Measurements from ENCODE around the gene HOXA10. TPM values are rescaled to one million over a fixed set of nuclear protein-coding genes. Genes with fewer than 3 reads are reported as not detected.

HOXA10 gene
- total RNA-seq, 1 experiment from 2014 or later: 23.0 TPM

DNA sequence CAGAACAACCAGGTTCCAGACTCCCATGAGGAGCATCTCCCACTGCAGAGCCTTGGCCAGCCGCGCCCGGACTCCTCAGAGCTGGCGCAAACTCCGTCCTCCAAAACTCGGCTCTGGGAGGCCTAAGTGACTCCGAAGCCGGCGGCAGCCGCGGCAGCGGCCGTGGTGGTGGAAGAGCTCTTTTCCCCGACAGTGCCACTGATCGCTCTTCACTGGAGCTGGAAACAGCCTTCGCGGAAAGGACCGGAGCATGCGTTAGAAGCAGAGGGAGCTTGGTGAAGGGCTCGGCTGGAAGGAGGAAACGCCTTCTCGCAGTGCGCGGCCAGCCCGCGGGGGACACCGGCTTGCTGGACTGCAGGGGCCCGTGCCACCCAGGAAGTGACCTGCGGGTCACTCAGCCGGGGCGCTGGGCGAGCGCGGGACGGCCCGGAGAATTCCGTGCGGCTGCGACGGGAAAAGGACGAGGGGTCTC is 30.8 kb upstream of the HOXA10 start:
- DNase-seq (ENCODE audit: low spot score): no peak
- in situ Hi-C loops (cut with HindIII; ENCODE audit: low sequenced_read_pairs): no loop called here

DNA sequence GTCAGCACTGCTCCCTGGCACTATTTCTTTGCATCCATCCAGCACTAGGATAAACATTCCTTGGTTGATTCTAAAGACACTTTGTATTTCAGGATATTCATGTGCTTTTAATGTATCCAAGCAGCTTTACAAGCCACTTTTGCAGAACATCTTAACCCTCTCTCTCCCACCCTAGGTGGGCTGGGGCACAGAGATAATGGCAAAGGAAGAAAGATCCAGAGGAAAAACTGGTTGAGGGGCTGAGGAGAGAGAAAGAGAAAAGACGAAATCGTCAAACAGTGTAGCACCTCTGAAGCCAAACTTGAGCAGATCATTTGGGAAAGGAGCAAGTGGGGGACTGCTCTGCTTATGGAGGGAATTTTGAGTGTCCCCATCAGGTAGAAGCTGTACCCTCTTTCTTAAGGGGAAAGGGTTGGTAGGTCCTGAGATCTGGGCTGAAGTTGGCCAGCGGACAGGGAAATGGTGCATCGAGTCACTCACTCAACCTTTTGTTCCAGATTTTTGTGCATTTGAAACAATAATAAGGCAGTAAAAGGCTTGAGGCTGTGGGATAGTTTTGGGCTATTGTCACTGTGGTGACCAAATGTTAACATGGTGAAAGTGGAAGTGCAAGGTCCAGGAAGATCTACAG is 30.0 kb upstream of the HOXA10 start:
- DNase-seq (ENCODE audit: low spot score): no peak
- in situ Hi-C loops (cut with HindIII; ENCODE audit: low sequenced_read_pairs): no loop called here

DNA sequence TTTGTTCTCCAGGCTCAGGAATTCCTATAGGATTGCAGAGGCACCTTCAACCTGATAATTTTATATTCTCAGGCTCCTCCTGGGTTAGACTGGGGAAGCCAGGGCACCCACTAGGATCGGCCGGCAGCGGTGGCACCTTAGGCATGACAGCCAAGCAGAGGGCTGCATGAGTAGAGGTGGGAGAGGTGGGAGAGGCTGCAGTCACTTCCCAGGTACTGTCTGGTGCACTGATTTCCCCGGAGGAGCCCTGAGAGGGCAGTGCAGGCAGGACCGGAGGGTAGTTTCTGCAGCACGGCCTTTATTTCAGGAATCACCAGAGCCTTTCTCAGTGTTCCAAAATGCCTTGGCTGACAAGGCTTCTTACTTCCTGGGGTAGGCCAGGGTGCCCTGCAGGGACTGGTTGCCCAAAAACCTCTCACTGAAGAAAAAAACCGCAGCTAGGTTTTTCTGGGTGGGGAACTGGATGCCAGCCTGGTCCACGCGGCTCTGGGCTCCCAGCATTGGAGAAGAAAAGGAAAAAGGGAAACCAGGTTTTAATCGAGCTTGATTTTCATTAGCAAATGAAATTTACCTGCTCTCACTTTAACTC is 29.3 kb upstream of the HOXA10 start:
- DNase-seq (ENCODE audit: low spot score): no peak
- in situ Hi-C loops (cut with HindIII; ENCODE audit: low sequenced_read_pairs): no loop called here

DNA sequence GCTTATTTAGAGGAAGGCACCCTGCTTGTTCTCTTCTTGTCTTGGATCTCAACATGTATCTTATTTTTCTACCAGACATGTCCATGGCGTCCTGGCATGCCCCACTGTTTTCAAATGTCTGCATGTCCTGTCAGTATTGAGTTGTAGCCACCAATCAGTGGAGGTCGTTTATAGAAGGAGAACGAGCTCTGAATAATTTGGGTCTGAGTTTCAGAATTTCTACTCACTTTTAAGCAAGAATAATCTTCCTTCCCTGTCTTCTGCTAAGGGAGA is 28.7 kb upstream of the HOXA10 start:
- DNase-seq (ENCODE audit: low spot score): no peak
- in situ Hi-C loops (cut with HindIII; ENCODE audit: low sequenced_read_pairs): no loop called here

DNA sequence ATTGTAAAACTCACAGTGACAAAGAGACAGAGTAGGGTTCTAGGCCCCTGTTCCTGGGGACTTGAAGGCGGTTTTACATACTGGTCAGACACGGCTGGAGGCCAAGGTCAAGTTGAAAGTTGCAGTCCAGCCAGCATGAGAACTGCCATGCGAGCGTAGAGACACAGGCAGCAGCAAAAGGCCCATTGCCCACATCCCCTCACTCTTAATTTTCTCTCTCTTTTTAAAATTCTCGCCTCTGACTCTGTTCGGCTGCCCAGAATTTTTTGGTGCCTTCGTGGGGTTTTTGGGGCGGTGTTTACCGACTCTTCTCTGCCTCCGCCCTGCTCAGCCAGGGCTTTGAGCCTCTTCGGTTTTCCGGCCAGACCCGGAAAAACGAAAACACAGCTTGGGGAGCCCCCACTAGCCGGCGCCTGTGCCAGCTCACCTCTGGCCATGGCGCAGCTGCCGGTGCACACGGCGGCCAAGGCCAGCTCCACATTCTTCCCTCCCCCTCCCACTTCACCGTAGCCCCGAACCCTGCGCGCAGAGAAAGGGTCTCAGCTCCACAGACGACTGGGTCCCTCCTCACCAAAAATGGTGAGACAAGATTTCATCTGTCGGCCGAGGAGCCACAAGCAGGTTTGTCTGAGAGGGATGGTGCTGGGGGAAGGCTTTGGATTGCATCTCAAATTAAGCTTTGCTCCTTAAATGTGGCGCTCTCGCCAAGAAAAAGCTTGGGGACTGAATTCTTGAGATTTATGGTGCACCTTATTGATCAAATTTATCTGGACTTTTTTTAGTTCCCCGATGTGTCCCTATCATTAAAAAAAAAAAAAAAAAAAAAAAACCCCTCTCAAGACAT is 28.1 kb upstream of the HOXA10 start:
- in situ Hi-C loops (cut with HindIII; ENCODE audit: low sequenced_read_pairs): no loop called here
- DNase-seq (ENCODE audit: low spot score): no peak

DNA sequence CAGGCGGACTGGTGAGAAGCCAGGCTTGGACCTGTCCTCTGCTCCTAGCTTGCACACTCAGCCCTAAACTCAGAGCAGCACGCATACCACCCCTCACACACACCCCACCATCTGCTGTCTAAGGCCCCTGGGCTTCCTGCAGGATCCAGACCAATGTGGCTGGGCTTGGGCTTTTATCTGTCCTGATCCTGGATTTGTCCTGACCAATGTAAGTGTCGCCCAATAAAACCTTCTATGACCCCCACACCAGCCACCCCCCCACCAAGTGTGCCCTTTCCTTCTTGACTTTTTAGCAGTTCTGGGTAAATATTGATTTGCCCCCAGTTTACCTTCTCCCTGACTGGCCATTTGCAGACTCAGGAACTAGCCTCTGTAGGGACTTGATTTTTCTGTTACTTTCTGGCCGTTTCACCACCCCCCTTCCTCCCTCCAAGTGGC is 27.5 kb upstream of the HOXA10 start:
- DNase-seq (ENCODE audit: low spot score): no peak
- in situ Hi-C loops (cut with HindIII; ENCODE audit: low sequenced_read_pairs): no loop called here

DNA sequence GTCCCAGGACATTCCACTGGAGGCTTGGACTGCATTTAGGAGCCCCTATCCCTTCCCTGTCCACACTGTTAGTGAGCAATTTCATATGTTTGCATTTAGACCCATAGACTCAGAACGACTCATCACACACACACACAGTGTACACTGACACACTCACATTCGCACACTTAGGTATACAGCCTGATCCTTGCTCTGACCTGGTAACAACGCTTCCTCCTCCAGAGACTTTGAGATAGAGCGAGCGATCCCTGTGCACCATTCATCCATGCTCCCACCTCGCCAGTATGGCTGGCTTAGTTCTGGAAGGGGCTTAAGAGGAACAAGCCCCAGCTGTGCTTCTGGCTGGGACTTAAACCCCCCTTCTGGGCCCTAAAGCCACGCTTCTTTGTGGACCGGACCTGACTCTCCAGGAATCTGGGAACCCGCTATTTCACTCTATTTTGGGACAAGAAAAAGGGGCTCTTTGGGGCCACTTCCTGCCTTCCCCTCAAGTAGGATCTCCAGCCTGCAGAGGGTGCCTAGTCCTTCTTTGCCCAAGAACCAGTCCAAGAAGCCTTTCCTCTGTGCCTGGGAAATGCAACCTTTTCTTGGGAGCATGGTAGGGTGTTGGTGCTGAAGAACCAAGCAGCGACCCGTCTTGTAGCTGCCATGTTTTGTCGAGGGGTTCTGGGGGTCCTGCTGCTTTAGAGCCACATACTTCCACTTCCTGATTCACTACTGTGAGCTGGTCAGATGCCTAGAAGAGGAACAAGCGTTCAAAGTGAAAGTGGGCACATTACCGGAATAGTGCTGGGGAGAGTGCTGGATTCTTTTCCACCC is 26.9 kb upstream of the HOXA10 start:
- no peak for DNase-seq (ENCODE audit: low spot score)
- in situ Hi-C loops (cut with HindIII; ENCODE audit: low sequenced_read_pairs): no loop called here

DNA sequence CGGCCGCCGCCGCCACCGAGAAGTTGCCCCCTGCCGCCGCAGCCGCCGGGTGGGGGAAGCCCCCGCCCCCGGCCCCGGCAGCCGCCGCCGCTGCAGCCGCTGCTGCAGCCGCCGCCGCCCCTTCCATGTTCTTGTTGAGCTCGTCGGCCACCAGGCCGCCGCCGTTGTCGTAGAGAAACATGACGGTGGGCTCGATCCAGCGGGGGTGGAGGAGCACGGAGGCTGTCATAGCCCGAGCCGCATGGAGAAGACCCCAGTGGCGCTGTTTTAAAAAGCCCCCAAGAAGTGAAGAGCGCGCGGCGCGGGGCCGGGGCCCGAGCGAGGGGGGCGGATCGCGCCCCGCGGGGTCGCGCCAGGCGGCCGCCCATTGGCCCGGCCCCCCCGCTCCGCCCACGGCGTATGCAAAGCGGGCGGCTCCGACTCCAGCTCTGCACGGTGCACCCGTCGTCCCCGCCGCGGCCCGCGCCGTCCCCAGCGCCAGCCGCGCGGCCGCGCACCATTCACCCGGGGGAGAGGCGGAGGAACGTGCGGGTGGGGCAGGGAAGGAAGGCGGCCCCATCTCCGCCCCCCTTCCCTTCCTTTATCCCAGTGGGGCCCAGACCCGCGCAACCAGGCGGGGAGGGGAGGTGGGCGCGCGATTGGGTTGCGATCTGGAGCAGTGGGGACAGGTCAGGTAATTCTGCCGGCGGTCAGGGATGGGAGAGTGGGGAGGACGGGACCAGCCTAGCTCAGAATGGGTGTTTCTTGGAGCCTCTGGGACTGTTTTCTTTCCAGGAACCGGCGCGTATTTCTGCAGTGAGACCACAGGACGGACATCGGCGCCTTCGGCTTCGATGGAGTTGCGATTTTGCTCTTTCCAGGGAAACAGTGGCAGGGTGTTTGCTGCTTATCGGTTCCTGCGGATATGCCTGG is 26.0 kb upstream of the HOXA10 start, which contains the start of gene HOXA13:
HOXA13 (minus strand) TSS at position 243 of the 912 bp plus-strand sequence; CDS start at position 229, 14 bp downstream.
- in situ Hi-C loops (cut with HindIII; ENCODE audit: low sequenced_read_pairs): no loop called here
- no peak for DNase-seq (ENCODE audit: low spot score)

DNA sequence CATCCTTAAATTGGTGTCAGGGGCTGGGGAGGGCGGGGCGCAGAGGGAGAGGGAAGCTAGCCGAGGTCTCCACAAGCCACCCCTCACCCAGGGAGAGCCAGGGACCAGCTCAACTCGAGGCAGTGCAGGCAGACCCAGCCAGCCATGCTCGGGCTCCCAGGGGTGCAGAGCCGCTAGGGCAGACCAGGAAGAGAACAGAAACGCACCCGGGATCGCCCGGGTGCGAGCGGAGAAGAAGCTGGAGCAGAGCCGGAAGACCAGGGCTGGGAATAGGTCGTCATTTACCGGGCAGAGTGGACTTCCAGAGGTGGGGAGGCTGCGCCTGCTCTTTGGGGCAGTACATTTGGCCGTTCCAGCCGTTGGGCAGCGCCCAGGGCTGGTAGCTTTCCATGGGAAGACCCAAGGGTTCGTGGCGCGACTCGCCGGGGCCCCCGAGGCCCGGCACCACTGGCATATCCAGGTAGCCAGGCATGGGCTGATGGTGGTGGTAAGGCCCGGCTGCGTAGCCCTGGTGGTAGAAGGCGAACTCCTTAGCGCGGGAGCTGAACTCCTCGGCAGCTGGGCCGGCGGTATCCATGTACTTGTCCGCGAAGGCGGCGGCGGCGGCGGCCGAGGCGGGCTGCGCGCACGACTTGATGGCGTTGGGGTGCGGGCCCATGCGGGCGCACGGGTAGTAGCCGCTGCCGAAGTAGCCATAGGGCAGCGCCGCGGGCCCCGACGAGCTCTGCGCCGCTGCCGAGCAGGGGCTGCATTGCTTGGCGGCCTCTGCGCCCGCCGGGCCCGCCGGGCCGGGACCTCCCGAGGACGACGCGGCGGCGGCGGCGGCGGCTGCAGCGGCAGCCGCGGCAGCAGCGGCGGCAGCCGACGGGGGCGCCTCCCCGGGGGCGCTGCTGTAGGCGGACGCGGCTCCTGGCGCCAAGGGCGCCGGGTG is 25.0 kb upstream of the HOXA10 start:
- in situ Hi-C loops (cut with HindIII; ENCODE audit: low sequenced_read_pairs): no loop called here
- DNase-seq (ENCODE audit: low spot score): no peak

DNA sequence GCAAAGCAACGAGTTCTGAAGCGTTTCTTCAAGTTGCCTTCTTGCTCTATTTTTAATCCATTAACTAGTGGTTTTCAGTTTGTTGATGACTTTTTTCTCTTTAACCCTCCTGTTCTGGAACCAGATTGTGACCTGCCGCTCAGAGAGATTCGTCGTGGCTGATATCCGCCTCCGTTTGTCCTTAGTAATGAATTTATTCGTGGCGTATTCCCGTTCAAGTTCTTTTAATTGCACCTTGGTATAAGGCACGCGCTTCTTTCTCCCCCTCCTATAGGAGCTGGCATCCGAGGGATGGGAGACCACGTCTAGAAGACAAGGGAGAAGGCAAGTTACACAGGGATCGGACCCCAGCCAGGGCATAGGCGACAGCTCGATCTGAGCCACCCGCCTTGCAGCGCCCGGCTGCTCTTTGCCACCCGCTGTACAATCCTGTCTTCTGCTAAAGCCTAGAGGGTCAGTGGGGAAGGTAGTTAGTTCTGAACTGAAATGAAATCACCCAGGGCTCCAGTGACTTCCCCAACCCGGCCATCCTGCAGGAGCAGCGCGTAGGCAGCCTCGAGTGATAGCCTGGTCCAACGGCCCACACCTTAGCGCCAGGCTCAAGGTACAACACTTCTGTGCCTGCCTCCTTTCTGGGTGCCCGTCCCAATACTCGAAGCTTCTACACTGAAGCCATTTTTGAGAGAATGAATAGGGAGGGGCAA is 24.2 kb upstream of the HOXA10 start:
- in situ Hi-C loops (cut with HindIII; ENCODE audit: low sequenced_read_pairs): no loop called here
- no peak for DNase-seq (ENCODE audit: low spot score)

DNA sequence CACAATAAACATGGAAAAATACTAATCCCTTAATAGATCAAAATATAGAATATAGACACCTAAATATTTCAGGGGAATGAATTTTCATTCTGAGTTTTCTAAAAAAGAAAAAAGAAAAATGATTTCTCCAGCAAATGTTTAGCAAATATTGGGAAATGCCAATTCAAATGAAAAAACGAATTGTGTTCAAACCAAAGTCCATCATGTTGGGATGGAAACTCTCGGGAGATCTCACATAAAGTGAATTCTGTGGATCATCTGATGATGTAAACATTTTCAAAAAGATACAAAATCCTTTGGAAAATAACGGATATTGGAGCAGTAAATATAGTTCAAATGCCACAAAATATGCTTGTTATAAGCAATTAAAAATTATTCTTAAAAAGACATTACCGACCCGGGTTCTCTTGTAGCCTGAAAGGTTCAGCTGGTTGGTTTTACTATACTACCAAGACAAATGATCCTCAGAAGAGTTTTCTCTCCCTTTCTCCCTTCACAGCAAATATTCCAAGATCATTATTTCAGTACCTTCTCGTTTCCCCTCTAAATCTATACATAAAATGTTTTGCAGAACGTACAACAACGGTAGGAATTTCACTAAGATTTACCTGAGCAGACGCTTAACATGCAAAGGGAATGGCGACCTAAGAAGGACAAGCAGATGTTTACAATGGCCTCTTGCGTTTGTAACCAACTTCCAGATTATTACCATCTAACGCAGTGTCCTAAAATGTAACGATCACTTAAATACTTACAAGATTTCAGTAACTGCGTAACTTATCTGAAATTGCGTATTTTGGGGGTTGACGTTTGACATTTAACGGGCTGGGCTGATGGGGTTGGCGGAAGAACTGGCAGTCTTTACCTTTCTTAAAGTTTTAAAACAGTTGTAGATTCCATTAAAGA is 23.3 kb upstream of the HOXA10 start:
- in situ Hi-C loops (cut with HindIII; ENCODE audit: low sequenced_read_pairs): no loop called here
- DNase-seq (ENCODE audit: low spot score): no peak

DNA sequence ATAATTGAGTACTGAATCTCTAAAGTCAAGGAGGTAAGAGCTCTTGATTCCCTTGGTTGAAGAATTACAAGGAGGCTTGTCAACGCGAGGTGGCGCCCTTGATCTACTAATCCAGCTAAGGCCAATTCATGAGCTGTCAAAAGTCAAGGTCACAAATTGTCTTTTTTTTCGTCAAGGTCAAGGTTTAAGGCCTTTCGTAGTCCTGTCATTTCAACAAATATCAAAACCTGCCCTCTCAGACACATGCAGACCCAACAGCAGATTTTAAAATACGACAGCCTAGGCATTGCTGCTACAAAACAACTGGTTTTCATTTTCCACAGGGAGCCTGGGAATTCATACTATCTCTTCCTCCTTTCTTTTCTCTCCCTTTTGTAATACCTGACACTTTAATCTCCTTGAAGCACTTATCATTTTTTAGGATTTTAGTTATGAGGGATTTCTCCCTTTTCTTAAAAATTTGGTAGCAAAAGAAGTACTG is 22.2 kb upstream of the HOXA10 start:
- in situ Hi-C loops (cut with HindIII; ENCODE audit: low sequenced_read_pairs): no loop called here
- peak; percentile 62 for DNase-seq (ENCODE audit: low spot score)

DNA sequence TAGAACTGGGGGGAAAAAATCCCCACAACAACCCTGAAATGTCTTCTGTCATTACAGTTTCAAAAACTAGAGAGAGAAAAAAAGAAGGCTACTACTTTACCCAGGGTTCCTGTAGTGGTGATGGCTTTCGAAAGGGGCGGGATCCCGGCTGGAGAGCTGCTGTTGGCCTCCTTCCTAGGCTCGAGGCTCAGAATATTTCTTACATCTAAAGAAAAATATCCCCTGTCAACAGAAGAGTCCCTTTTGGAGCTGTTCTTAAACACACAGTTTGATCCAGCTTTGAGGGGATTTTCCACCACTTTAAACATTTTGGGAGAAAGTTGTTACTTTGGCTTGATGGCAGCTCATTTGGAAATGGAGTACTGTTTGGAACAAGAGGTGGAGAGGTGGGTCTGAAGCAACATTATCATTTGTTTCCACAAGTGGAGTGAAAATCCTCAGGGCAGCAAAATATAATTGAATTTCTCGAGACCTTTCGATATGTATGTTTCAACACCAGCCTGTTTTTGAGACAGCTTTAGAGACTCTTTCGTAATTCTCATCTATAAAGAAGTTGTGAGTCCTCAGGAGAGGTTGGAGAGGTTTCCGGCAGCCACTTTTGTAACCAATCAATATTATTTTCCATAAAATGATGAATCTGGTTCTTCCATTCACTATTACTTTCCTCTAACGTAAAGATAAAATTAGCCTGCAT is 20.7 kb upstream of the HOXA10 start:
- no peak for DNase-seq (ENCODE audit: low spot score)
- in situ Hi-C loops (cut with HindIII; ENCODE audit: low sequenced_read_pairs): no loop called here

DNA sequence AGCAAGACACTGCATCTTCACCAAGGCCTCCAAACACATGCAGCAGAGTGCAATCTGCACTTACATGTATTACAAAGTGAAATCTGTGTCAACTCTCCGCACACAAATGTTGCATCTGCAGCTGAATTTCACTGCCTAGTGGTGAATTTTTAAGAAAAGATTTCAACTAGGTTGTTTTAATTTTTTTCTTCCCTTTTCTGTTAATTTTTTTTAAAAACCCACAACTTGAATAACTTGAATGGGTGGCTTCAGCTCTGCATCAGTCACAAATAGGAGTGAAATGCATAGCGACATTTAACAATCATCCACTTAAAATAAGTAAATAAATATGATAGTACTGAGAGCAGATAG is 19.9 kb upstream of the HOXA10 start:
- no peak for DNase-seq (ENCODE audit: low spot score)
- in situ Hi-C loops (cut with HindIII; ENCODE audit: low sequenced_read_pairs): no loop called here

DNA sequence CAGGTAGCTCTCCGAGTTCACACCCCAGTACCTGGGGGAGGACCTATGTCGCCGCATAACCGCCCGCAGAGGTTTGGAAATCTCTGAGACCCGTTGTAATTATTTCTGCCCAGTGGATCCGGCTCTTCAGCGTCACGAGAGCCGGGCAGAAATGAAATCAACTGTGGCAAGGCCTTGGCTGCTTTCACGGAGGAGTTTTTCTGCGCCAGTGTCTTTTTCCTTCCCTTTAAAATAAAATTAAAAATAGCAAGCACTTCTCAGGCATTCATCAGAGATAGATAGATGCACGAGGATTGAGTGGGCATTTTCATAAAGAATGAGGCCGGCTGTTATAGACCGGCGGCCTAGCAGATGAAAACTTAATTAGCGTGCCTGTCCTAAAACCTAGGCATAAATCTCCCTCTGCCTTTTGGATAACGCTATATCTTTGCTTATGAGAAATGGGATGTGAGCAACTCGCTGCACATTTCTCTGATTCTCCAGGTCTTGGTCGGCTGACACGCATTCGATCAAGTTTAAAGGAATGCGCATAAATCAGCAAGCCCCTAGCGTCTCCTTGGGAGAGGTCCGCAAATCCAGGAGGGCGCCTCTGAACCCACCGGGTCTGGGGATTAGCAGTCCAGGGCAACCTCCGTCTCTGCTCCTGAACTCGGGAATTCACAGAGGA is 19.3 kb upstream of the HOXA10 start:
- DNase-seq (ENCODE audit: low spot score): no peak
- in situ Hi-C loops (cut with HindIII; ENCODE audit: low sequenced_read_pairs): no loop called here

Measured in G401 (cell line).